Dedifferentiated amniotic fluid mesenchymal stem cell (primary cell): Measurements from ENCODE around the gene RBPMS2.
A peak's percentile ranks its signal among the peaks of the same experiment; 100 is the strongest.

ENCODE experiments used
- DNase-seq: peaks from one replicate; pipeline ENCODE4 v3.0.0-alpha.2; 2016; ENCODE audit errors: extremely low spot score

RBPMS2 gene

DNA sequence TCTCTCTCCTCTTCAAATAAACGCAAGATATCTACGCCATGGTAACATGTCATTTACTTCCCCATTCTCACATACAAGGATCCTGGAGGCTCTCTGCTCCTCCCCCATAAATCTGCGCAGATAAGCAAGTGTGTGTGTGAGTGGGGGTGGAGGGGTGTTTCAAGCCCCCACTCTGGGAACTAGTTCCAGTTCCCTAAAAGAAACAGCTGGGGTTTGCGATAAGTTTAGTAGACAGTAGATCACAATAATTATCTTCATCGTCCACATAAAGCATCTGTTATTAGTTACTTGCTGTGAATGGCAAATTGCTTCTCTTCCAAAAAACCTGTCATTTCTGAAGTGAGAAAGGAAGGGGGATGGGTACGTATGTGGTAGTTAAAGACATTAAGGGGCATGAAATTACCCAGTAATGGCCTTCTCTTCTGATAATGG, 79.8 kb downstream of the RBPMS2 start:
- no peak for DNase-seq

DNA sequence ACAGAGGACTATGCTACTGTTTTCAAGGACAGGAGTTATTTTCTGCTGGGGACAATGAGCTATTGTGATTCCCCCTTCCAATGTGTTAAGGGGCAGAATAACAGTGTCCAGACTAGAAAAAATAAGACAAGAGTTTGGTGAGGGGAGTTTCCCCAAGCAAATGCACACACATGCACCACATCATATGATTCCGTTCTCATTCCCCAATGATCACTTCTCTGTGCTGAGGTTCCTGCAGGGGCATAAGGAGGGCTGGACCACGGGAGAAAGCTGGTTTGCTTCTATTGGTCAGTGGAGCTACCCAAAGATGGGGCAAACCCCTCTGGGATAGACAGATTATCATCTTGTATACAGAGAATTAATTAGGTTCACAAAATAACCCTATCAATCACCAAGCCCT, 80.6 kb downstream of the RBPMS2 start:
- DNase-seq, result no peak

DNA sequence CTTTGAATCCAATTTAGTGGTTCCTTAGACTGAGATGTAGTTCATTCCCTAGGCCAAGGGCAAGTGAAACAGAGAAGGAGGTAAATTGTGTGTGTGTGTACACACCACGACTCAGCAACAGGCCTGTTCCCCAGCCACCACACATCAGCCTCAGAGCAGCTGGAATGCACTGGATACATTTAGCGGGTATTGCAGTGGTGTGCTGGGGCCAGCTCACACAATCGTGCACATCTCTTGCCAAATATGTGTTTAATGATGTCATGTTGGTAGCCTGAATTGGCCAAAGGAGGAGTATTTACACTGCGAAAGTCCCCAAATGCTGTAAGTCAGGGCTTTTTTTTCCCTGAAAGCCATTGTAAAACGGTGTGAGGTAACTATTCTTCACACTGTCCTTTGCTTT, 82.3 kb downstream of the RBPMS2 start:
- peak; percentile 87 for DNase-seq

GRCh38 chr15:64691896-64692565, 83.4 kb downstream of the RBPMS2 start:
- no peak for DNase-seq

GRCh38 chr15:64690578-64691296, 84.7 kb downstream of the RBPMS2 start:
- DNase-seq, result no peak

- no peak for DNase-seq
Observed at GRCh38 chr15:64690008-64690407, 85.4 kb downstream of the RBPMS2 start.
